PC-3 (cell line): Measurements from ENCODE around the gene SPEF1. TPM values are rescaled to one million over a fixed set of nuclear protein-coding genes. Genes with fewer than 3 reads are reported as not detected.

Source experiments
- ATAC-seq: fragments of 200-7000 bp; cut with Tn5 transposase; 2 replicates; pipeline ENCODE4 v1.9.1; 2020; ENCODE audit warnings: mild to moderate bottlenecking, moderate library complexity
- BruUV-seq: library from RNA; stranded (reverse); fragments of 400-500 nt; replicated peaks from 2 replicates; lab custom pipeline; 2021; lab: Mats Ljungman, UMichigan
- CTCF ChIA-PET: fragments of 300-600 bp; sonication (Branson Sonifier 250); formaldehyde crosslinking; loops from one replicate; lab custom pipeline; 2022; ENCODE audit warnings: antibody characterized with exemption; lab: Charles Lee
- POLR2A ChIA-PET: fragments of 300-600 bp; sonication (Branson Sonifier 250); formaldehyde crosslinking; loops from one replicate; lab custom pipeline; 2022; ENCODE audit warnings: antibody characterized with exemption; ENCODE audit not compliant: unreplicated experiment; lab: Charles Lee
- DNase-seq: peaks from one replicate; pipeline ENCODE4 v3.0.0-alpha.2; 2015
- H2AFZ ChIP-seq: fragments of 300-600 bp; sonication (generic); 2 replicates; pipeline ENCODE4 v1.6.0; 2016; ENCODE audit warnings: antibody characterized with exemption, low read length
- H3F3A ChIP-seq: fragments of 300-600 bp; sonication (generic); one replicate; pipeline ENCODE4 v1.6.0; 2017; ENCODE audit warnings: antibody characterized with exemption, low read length, control low read depth, mild to moderate bottlenecking; ENCODE audit not compliant: unreplicated experiment
- H3K27ac ChIP-seq: fragments of 300-600 bp; sonication (generic); 2 replicates; pipeline ENCODE4 v1.5.1; 2016; ENCODE audit warnings: mild to moderate bottlenecking, low read length
- H3K27me3 ChIP-seq: fragments of 300-600 bp; sonication (generic); 2 replicates; pipeline ENCODE4 v1.6.1; 2016; ENCODE audit warnings: low read length, mixed read lengths
- H3K36me3 ChIP-seq: fragments of 300-600 bp; sonication (generic); 2 replicates; pipeline ENCODE4 v1.6.1; 2016; ENCODE audit warnings: low read depth, mixed run types, low read length, mixed read lengths
- H3K4me1 ChIP-seq: fragments of 300-600 bp; sonication (generic); 2 replicates; pipeline ENCODE4 v1.5.1; 2016; ENCODE audit warnings: low read length; ENCODE audit not compliant: insufficient read depth
- H3K4me2 ChIP-seq: fragments of 300-600 bp; sonication (generic); 2 replicates; pipeline ENCODE4 v1.6.0; 2016; ENCODE audit warnings: low read length
- H3K4me3 ChIP-seq: fragments of 300-600 bp; sonication (generic); 2 replicates; pipeline ENCODE4 v1.5.1; 2016; ENCODE audit warnings: mild to moderate bottlenecking, low read length, mixed read lengths
- H3K79me2 ChIP-seq: fragments of 300-600 bp; sonication (generic); 2 replicates; pipeline ENCODE4 v1.6.1; 2017; ENCODE audit warnings: low read length, mixed read lengths
- H3K9ac ChIP-seq: fragments of 300-600 bp; sonication (generic); 2 replicates; pipeline ENCODE4 v1.6.0; 2016; ENCODE audit warnings: mild to moderate bottlenecking, low read length
- H3K9me2 ChIP-seq: fragments of 300-600 bp; sonication (generic); replicated peaks from 2 replicates; pipeline ENCODE4 v1.6.1; 2016; ENCODE audit warnings: mixed run types, low read length, mixed read lengths
- H3K9me3 ChIP-seq: fragments of 300-600 bp; sonication (generic); 2 replicates; pipeline ENCODE4 v1.6.1; 2016; ENCODE audit warnings: low read length, mixed read lengths
- H4K20me1 ChIP-seq: fragments of 300-600 bp; sonication (generic); 2 replicates; pipeline ENCODE4 v1.6.1; 2016; ENCODE audit warnings: low read length, mixed read lengths
- CTCF ChIP-seq: fragments of 300-600 bp; sonication (generic); conservative IDR thresholded peaks from 2 replicates; pipeline ENCODE4 v1.5.1; 2017; ENCODE audit warnings: antibody characterized with exemption, low read depth, mild to moderate bottlenecking, low read length
- EZH2 ChIP-seq: fragments of 300-600 bp; sonication (generic); IDR thresholded peaks from one replicate; pipeline ENCODE4 v1.6.1; 2017; ENCODE audit warnings: antibody characterized with exemption, mild to moderate bottlenecking, low read length; ENCODE audit not compliant: unreplicated experiment
- EZH2phosphoT487 ChIP-seq: fragments of 300-600 bp; sonication (generic); IDR thresholded peaks from 2 replicates; pipeline ENCODE4 v1.6.1; 2018; ENCODE audit warnings: mild to moderate bottlenecking, antibody characterized with exemption, low read length, borderline replicate concordance
- intact Hi-C: fragments of 100-400 bp; cut with micrococcal nuclease; formaldehyde crosslinking; loops from 2 replicates; pipeline ENCODE4 v1.9.0; 2023
- total RNA-seq: library from RNA; depleted of rRNA; stranded (reverse); fragments of >200 nt; gene quantifications from 2 replicates; pipeline ENCODE4 v1.2.3, GENCODE V29; 2014; rRNA removed

The SPEF1 gene
- total RNA-seq, 1 experiment from 2014 or later = 2.0 TPM

- Histone ChIP-seq H3K27ac (no peak overlapping the region), H3K9me2 (no peaks in the 10 kb centered on the region), H3K79me2 (no peaks in the 10 kb centered on the region), H3K9me3 (no peaks in the 10 kb centered on the region), H2AFZ (no peak overlapping the region), H3K4me3 (no peak overlapping the region), H4K20me1 (no peaks in the 10 kb centered on the region), H3K4me2 (peak overlapping the region; percentile 8; the same call in 1 of the 2 replicates), H3K36me3 (no peaks in the 10 kb centered on the region), H3K9ac (no peak overlapping the region), H3K4me1 (peaks cover 20% of the 10 kb centered on the region), H3F3A (no peaks in the 10 kb centered on the region), H3K27me3 (no peaks in the 10 kb centered on the region)
- CTCF ChIA-PET = no interaction called here
- BruUV-seq = no TSS peak
- POLR2A ChIA-PET = interaction anchor here (0.6 kb wide), 1 partner anchor 85 kb away, joined by 3 read pairs; no protein-coding TSS in a partner anchor
- intact Hi-C loops = no loop called here
- peak; percentile 31; the same call in 1 of the 2 replicates for ATAC-seq
- TF ChIP-seq CTCF (no peak), EZH2phosphoT487 (no peak), EZH2 (no peak)
- peak; percentile 57 for DNase-seq
Measured at GRCh38 chr20:3728876-3729275, 52.4 kb downstream of the SPEF1 start.

- Histone ChIP-seq H3K4me2 (peak overlapping the region; percentile 8; the same call in 1 of the 2 replicates), H3K9me3 (no peaks in the 10 kb centered on the region), H3K27ac (no peak overlapping the region), H3K9me2 (no peaks in the 10 kb centered on the region), H3K4me1 (peaks cover 20% of the 10 kb centered on the region), H3K4me3 (no peak overlapping the region), H3F3A (no peaks in the 10 kb centered on the region), H4K20me1 (no peaks in the 10 kb centered on the region), H3K79me2 (no peaks in the 10 kb centered on the region), H2AFZ (no peak overlapping the region), H3K27me3 (no peaks in the 10 kb centered on the region), H3K9ac (no peak overlapping the region), H3K36me3 (no peaks in the 10 kb centered on the region)
- no peak for DNase-seq
- ATAC-seq = no peak
- ChIA-PET CTCF (no interaction called here), POLR2A (no interaction called here)
- TF ChIP-seq CTCF = no peak
- BruUV-seq = no TSS peak
- intact Hi-C loops = no loop called here
Measured at GRCh38 chr20:3728354-3728753, 52.9 kb downstream of the SPEF1 start.

Other genes starting within 250 kb of the SPEF1 start
- gene GFRA4, start 118.0 kb downstream of the SPEF1 start, total RNA-seq = not detected in 2 replicates
- gene ADAM33, start 99.4 kb downstream of the SPEF1 start, total RNA-seq = 0.11 TPM in 1 of 2 replicates, not detected in the other
- gene SIGLEC1, start 68.8 kb downstream of the SPEF1 start, total RNA-seq = not detected in 2 replicates
- not detected in 2 replicates for gene HSPA12B, start 48.8 kb downstream of the SPEF1 start, total RNA-seq
- gene ADISSP, start 13.7 kb downstream of the SPEF1 start, total RNA-seq = 244 and 307 TPM in 2 replicates
- gene CENPB, start 5.3 kb upstream of the SPEF1 start, total RNA-seq = 213 and 276 TPM in 2 replicates
- gene CDC25B, start 14.9 kb upstream of the SPEF1 start, total RNA-seq = 89.7 and 106 TPM in 2 replicates
- 28.5 and 31.4 TPM in 2 replicates for gene AP5S1, start 39.1 kb upstream of the SPEF1 start, total RNA-seq
- 38.7 and 44.8 TPM in 2 replicates for gene MAVS, start 65.4 kb upstream of the SPEF1 start, total RNA-seq
- 50.8 and 52.1 TPM in 2 replicates for gene PANK2, start 107.9 kb upstream of the SPEF1 start, total RNA-seq
- 8.2 and 10.5 TPM in 2 replicates for gene RNF24, start 234.1 kb upstream of the SPEF1 start, total RNA-seq